Omental fat pad (tissue), 4 donors: ENCODE measurements around the gene OR2B6. TPM values are rescaled to one million over a fixed set of nuclear protein-coding genes. Genes with fewer than 3 reads are reported as not detected.

Experiments
- ATAC-seq: fragments of 150-250 bp; one replicate; pipeline ENCODE4 v1.9.1; 2016; ENCODE audit warnings: mild to moderate bottlenecking, moderate library complexity; ENCODE audit not compliant: low FRiP score
- DNase-seq: peaks from one replicate; pipeline ENCODE4 v3.0.0-alpha.2; 2019; ENCODE audit warnings: low spot score
- CTCF ChIP-seq, 3 donors: fragments of 450-650 bp; IDR thresholded peaks; one replicate each; pipeline ENCODE4 v1.5.1; 2016 to 2017; ENCODE audit warnings: antibody characterized with exemption in 3 of 3, mild to moderate bottlenecking in 3 of 3, moderate library complexity in 2 of 3
- total RNA-seq, 4 donors: library from RNA; depleted of rRNA; stranded (reverse); fragments of >200 nt; gene quantifications; one replicate each; pipeline ENCODE4 v1.1.0, GENCODE V29; 2016

OR2B6 gene
- total RNA-seq, 4 donors from 2014 or later = not detected

DNA sequence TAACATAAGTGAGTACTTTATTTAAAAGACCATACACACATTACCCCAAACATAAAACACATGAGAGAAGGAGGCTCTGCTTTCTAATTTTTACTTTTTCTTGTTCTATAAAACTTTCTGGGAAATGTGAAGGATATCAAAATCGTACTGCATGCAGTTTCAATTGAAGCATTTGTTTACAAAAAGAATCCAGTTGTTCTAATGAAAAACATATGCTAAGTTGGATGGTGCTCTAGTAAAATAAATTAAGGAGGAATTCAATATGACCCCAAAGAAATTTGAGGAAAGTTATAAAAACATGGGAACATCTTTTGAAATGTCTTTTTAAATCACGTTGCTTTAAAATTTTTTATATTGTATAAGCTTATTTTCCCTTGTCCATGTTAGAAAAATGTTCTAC, 37.6 kb downstream of the OR2B6 start:
- DNase-seq (no peak), ATAC-seq (no peak)
- no peak for TF ChIP-seq CTCF (IDR thresholded peaks at IDR 0.05)

- ATAC-seq (no peak), DNase-seq (no peak)
- no peak for TF ChIP-seq CTCF (IDR thresholded peaks at IDR 0.05)
Observed at GRCh38 chr6:28000351-28001045, 43.5 kb downstream of the OR2B6 start.

DNA sequence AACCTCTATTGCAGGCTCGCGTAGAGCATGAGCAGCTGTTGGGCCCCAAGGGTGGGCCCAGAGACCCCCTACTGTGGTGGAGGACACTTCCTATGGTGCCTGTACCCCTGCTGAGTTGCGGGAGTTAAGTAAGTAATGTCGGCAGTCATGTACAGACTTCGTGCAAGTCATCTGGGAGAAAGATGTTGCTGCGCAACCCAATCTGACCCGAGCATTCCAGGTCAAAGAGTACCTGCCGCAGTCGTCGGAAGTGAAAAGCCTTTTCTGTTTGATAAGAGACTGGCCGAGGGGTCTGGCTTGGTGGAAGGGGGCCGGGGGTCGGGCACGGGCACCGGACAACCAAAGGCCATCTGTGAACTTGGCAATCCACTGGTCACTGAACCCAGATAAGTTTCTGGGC, 44.3 kb downstream of the OR2B6 start:
- ATAC-seq (no peak), DNase-seq (no peak)
- no peak for TF ChIP-seq CTCF (IDR thresholded peaks at IDR 0.05)

- DNase-seq (no peak), ATAC-seq (no peak)
- no peak for TF ChIP-seq CTCF (IDR thresholded peaks at IDR 0.05)
Observed at GRCh38 chr6:28001751-28002150, 44.7 kb downstream of the OR2B6 start.

DNA sequence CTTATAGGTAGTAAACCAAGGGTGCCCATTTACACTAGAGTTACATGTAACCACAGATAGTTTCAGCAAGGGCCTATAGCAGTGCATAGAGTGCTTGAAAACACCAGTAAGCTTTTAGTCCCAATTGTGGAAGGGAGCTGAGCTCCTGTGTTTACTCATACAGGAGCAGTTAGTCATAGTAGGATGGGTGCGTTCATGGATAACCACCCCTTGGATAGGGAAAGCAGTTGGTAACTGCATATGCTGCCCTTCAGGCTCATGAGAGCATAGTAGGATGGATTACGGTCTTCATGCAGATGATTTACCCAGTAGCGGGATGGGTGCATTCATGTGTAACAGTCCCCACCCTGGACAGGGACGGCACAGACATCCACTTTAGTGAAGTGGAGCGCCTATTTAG, 45.1 kb downstream of the OR2B6 start:
- ATAC-seq = no peak
- no peak for TF ChIP-seq CTCF (IDR thresholded peaks at IDR 0.05)
- no peak for DNase-seq

- TF ChIP-seq CTCF (IDR thresholded peaks at IDR 0.05) = no peak
- DNase-seq (no peak), ATAC-seq (no peak)
Observed at GRCh38 chr6:28003059-28003458, 46.0 kb downstream of the OR2B6 start.

GRCh38 chr6:28003661-28004060, 46.6 kb downstream of the OR2B6 start:
- no peak for TF ChIP-seq CTCF (IDR thresholded peaks at IDR 0.05)
- DNase-seq (no peak), ATAC-seq (no peak)
